GM18951 (cell line): ENCODE measurements around the gene SLC5A6.

ENCODE experiments used
- POLR2A ChIP-seq: IDR thresholded peaks from 4 replicates; pipeline ENCODE4 v1.6.1; 2011; ENCODE audit warnings: mild to moderate bottlenecking; ENCODE audit not compliant: insufficient read length, insufficient read depth; ENCODE audit errors: extremely low read depth
- in situ Hi-C: fragments of 300-500 bp; cut with MboI; formaldehyde crosslinking; loops from one replicate; pipeline ENCODE4 v1.12.0; 2022; ENCODE audit warnings: low sequenced_read_pairs, mixed read lengths, inconsistent platforms; ENCODE audit not compliant: unreplicated experiment

Gene SLC5A6

GRCh38 chr2:27211943-27212625 is at the start of gene SLC5A6, which contains the start of gene ATRAID:
Gene SLC5A6, minus strand, starts transcription at chr2:27212268. Its CDS starts 4,618 bp downstream, at chr2:27207650.
Gene ATRAID, plus strand, starts transcription at chr2:27212041. Its CDS starts 328 bp downstream, at chr2:27212369.
- in situ Hi-C loops: no loop called here
- peak; percentile 94 for TF ChIP-seq POLR2A

GRCh38 chr2:27261241-27261925 is 49.3 kb upstream of the SLC5A6 start:
- in situ Hi-C loops: no loop called here
- no peak for TF ChIP-seq POLR2A

GRCh38 chr2:27258051-27258450 is 46.0 kb upstream of the SLC5A6 start:
- in situ Hi-C loops: no loop called here
- no peak for TF ChIP-seq POLR2A

GRCh38 chr2:27256855-27257454 is 44.9 kb upstream of the SLC5A6 start:
- in situ Hi-C loops: no loop called here
- no peak for TF ChIP-seq POLR2A

- in situ Hi-C loops: no loop called here
Observed at GRCh38 chr2:27255660-27256059, 43.6 kb upstream of the SLC5A6 start.

GRCh38 chr2:27255187-27255586 is 43.1 kb upstream of the SLC5A6 start:
- in situ Hi-C loops: no loop called here
- TF ChIP-seq POLR2A: no peak

More at GRCh38 chr2:27255660-27256059, 43.6 kb upstream of the SLC5A6 start:
- TF ChIP-seq POLR2A: no peak

- in situ Hi-C loops: no loop called here
- no peak for TF ChIP-seq POLR2A
Observed at GRCh38 chr2:27251766-27252165, 39.7 kb upstream of the SLC5A6 start.

- in situ Hi-C loops: no loop called here
- TF ChIP-seq POLR2A: no peak
Observed at GRCh38 chr2:27250652-27251379, 38.7 kb upstream of the SLC5A6 start.

GRCh38 chr2:27249891-27250651 is 38.0 kb upstream of the SLC5A6 start:
- in situ Hi-C loops: no loop called here
- TF ChIP-seq POLR2A: no peak

GRCh38 chr2:27249159-27249890 is 37.3 kb upstream of the SLC5A6 start:
- in situ Hi-C loops: no loop called here
- TF ChIP-seq POLR2A: no peak

GRCh38 chr2:27247893-27248292 is 35.8 kb upstream of the SLC5A6 start:
- in situ Hi-C loops: no loop called here
- no peak for TF ChIP-seq POLR2A

GRCh38 chr2:27245626-27246025 is 33.6 kb upstream of the SLC5A6 start:
- no peak for TF ChIP-seq POLR2A
- in situ Hi-C loops: no loop called here

GRCh38 chr2:27245116-27245515 is 33.0 kb upstream of the SLC5A6 start:
- in situ Hi-C loops: no loop called here
- no peak for TF ChIP-seq POLR2A
